ENCODE results near the gene DIPK1C.

DNA sequence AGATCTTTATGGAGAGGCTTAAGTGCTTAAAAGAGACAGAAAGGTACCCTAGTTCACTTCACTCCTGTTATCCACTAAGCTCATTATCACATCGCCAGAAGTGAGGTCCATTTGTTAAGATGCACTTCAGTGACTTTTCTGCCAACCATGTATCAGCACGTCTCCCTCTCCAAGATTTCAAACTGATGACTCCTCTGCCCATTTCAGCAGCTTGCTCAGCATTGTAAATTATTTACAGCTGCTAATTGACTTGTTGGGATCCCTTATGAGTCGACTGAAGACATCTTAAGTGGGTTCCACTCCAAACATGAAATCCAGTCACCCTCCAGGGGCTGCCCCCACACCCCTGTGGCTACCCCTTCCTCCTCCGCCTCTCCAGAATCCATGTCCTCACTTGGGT is 37.3 kb downstream of the DIPK1C start:
- TF ChIP-seq, protein P1, sequence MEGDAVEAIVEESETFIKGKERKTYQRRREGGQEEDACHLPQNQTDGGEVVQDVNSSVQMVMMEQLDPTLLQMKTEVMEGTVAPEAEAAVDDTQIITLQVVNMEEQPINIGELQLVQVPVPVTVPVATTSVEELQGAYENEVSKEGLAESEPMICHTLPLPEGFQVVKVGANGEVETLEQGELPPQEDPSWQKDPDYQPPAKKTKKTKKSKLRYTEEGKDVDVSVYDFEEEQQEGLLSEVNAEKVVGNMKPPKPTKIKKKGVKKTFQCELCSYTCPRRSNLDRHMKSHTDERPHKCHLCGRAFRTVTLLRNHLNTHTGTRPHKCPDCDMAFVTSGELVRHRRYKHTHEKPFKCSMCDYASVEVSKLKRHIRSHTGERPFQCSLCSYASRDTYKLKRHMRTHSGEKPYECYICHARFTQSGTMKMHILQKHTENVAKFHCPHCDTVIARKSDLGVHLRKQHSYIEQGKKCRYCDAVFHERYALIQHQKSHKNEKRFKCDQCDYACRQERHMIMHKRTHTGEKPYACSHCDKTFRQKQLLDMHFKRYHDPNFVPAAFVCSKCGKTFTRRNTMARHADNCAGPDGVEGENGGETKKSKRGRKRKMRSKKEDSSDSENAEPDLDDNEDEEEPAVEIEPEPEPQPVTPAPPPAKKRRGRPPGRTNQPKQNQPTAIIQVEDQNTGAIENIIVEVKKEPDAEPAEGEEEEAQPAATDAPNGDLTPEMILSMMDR (IDR thresholded peaks at IDR 0.05 in 8 of 11, conservative IDR thresholded peaks at IDR 0.05 in 3 of 11), result no peak
- TF ChIP-seq POLR2A (IDR thresholded peaks at IDR 0.05), result no peak
- TF ChIP-seq POLR2AphosphoS5 (IDR thresholded peaks at IDR 0.05), result no peak

Data from spleen (tissue), 7 donors.